HepG2 (cell line): Measurements from ENCODE around the gene ROM1. TPM values are rescaled to one million over a fixed set of nuclear protein-coding genes. Genes with fewer than 3 reads are reported as not detected.

ENCODE experiments used
- ARNT2 ChIP-seq: sonication (generic); formaldehyde crosslinking; IDR thresholded peaks from 2 replicates; pipeline ENCODE4 v1.8.0; 2022; ENCODE audit warnings: mild to moderate bottlenecking, low read depth, missing genetic modification reagents, moderate library complexity
- ATF4 ChIP-seq, 2 experiments: fragments of 450-650 bp in 1 of 2; sonication (generic) in 1 of 2; formaldehyde crosslinking; IDR thresholded peaks; 2 replicates each; pipeline versions ENCODE4 v1.5.0 to v1.8.0; 2020 to 2022; ENCODE audit warnings: mild to moderate bottlenecking in 1 of 2, missing genetic modification reagents in 1 of 2
- CBX2 ChIP-seq, 2 experiments: fragments of 200-600 bp in 1 of 2; sonication (generic); formaldehyde crosslinking in 1 of 2; IDR thresholded peaks; 2 replicates each; pipeline versions ENCODE4 v1.7.0 to v1.8.1; 2018 to 2022; ENCODE audit warnings: low read depth in 2 of 2, low read length in 1 of 2, mild to moderate bottlenecking in 1 of 2, missing genetic modification reagents in 1 of 2
- CBX5 ChIP-seq: sonication (generic); formaldehyde crosslinking; IDR thresholded peaks from 2 replicates; pipeline ENCODE4 v1.4.0; 2020; ENCODE audit warnings: missing genetic modification reagents, borderline replicate concordance
- DPF2 ChIP-seq: sonication (generic); formaldehyde crosslinking; IDR thresholded peaks from 2 replicates; pipeline ENCODE4 v1.4.0; 2020; ENCODE audit warnings: mild to moderate bottlenecking, low read depth, missing genetic modification reagents, borderline replicate concordance
- ESRRA ChIP-seq: sonication (generic); formaldehyde crosslinking; IDR thresholded peaks from 2 replicates; pipeline ENCODE4 v1.5.1; 2020; ENCODE audit warnings: mild to moderate bottlenecking, low read depth, missing genetic modification reagents
- GABPA ChIP-seq, 2 experiments: IDR thresholded peaks; 2 replicates each; pipeline ENCODE4 v1.6.1; 2011 to 2016; ENCODE audit warnings: low read depth in 2 of 2, low read length in 1 of 2, missing biosample characterization in 1 of 2, missing genetic modification characterization in 1 of 2
- HNF4A ChIP-seq: sonication (generic); formaldehyde crosslinking; IDR thresholded peaks from 2 replicates; pipeline ENCODE4 v1.4.0; 2020; ENCODE audit warnings: missing genetic modification reagents
- HNRNPL ChIP-seq: fragments of 200-400 bp; formaldehyde crosslinking; IDR thresholded peaks from 2 replicates; pipeline ENCODE4 v1.6.1; 2017; ENCODE audit warnings: mild to moderate bottlenecking, low read depth, low read length
- MED1 ChIP-seq: sonication (generic); formaldehyde crosslinking; IDR thresholded peaks from 2 replicates; pipeline ENCODE4 v1.4.0; 2020; ENCODE audit warnings: missing genetic modification reagents
- MED13 ChIP-seq: sonication (generic); formaldehyde crosslinking; IDR thresholded peaks from 2 replicates; pipeline ENCODE4 v1.5.0; 2020; ENCODE audit warnings: missing genetic modification reagents
- STAT5B ChIP-seq: sonication (generic); formaldehyde crosslinking; IDR thresholded peaks from 2 replicates; pipeline ENCODE4 v1.4.0; 2020; ENCODE audit warnings: missing genetic modification reagents
- TFDP2 ChIP-seq: sonication (generic); formaldehyde crosslinking; IDR thresholded peaks from 2 replicates; pipeline ENCODE4 v1.4.0; 2020; ENCODE audit warnings: missing genetic modification reagents
- ZBTB37 ChIP-seq: sonication (generic); formaldehyde crosslinking; IDR thresholded peaks from 2 replicates; pipeline ENCODE4 v1.4.0; 2020; ENCODE audit warnings: mild to moderate bottlenecking, missing genetic modification reagents
- ZFAT ChIP-seq: sonication (generic); formaldehyde crosslinking; conservative IDR thresholded peaks from 2 replicates; pipeline ENCODE4 v1.8.1; 2023; ENCODE audit warnings: missing genetic modification reagents, inconsistent platforms
- ZFP82 ChIP-seq: sonication (generic); formaldehyde crosslinking; IDR thresholded peaks from 2 replicates; pipeline ENCODE4 v1.5.1; 2020; ENCODE audit warnings: mild to moderate bottlenecking, missing genetic modification reagents, borderline replicate concordance
- ZNF337 ChIP-seq: sonication (generic); formaldehyde crosslinking; IDR thresholded peaks from 2 replicates; pipeline ENCODE4 v1.5.1; 2020; ENCODE audit warnings: missing genetic modification reagents, low read depth, mild to moderate bottlenecking, borderline replicate concordance
- ZNF605 ChIP-seq: sonication (generic); formaldehyde crosslinking; IDR thresholded peaks from 2 replicates; pipeline ENCODE4 v1.8.0; 2022; ENCODE audit warnings: mild to moderate bottlenecking, missing genetic modification reagents
- ZNF746 ChIP-seq: sonication (generic); formaldehyde crosslinking; IDR thresholded peaks from 2 replicates; pipeline ENCODE4 v1.8.0; 2022; ENCODE audit warnings: mild to moderate bottlenecking, missing genetic modification reagents
- ZNF780A ChIP-seq: sonication (generic); formaldehyde crosslinking; IDR thresholded peaks from 2 replicates; pipeline ENCODE4 v1.8.0; 2022; ENCODE audit warnings: mild to moderate bottlenecking, missing genetic modification reagents, moderate library complexity
- ZUFSP ChIP-seq: sonication (generic); formaldehyde crosslinking; IDR thresholded peaks from 2 replicates; pipeline ENCODE4 v1.9.0; 2021; ENCODE audit warnings: missing genetic modification reagents, mild to moderate bottlenecking, borderline replicate concordance
- polyA plus RNA-seq, 8 experiments: library from polyadenylated mRNA; depleted of rRNA in 3 of 8; stranded (reverse) in 7 of 8; unstranded in 1 of 8; fragments of >200 nt; fragmentation: Illumina TruSeq in 4 of 8; extraction: Trizol in 4 of 8; gene quantifications; 2 replicates each; pipeline versions ENCODE4 v1.2.1 to v1.2.3, GENCODE V29; 2011 to 2016; ENCODE audit warnings: low read depth in 4 of 8, missing spikeins in 1 of 8, mixed read lengths in 1 of 8; ENCODE audit not compliant: insufficient read depth in 1 of 8
- total RNA-seq, 5 experiments: library from RNA; depleted of rRNA; stranded (reverse); fragments of >200 nt; fragmentation: Illumina TruSeq; extraction: Trizol; gene quantifications; 2 replicates each; pipeline ENCODE4 v1.2.3, GENCODE V29; 2016; ENCODE audit warnings: low read depth in 1 of 5
- TF ChIP-seq, protein P1 (sequence below): sonication (generic); formaldehyde crosslinking; IDR thresholded peaks from 2 replicates; pipeline ENCODE4 v1.5.0; 2020; ENCODE audit warnings: missing genetic modification reagents, mild to moderate bottlenecking, borderline replicate concordance
- TF ChIP-seq, protein P2 (sequence below): IDR thresholded peaks from 2 replicates; pipeline ENCODE4 v1.6.1; 2016; ENCODE audit warnings: low read depth, borderline replicate concordance

Gene ROM1
- total and polyA plus RNA-seq, 2 of the 13 experiments (the other 11 are each of a cell fraction or from before 2014, with no cell fraction given) = 1.2 to 2.4 TPM

DNA sequence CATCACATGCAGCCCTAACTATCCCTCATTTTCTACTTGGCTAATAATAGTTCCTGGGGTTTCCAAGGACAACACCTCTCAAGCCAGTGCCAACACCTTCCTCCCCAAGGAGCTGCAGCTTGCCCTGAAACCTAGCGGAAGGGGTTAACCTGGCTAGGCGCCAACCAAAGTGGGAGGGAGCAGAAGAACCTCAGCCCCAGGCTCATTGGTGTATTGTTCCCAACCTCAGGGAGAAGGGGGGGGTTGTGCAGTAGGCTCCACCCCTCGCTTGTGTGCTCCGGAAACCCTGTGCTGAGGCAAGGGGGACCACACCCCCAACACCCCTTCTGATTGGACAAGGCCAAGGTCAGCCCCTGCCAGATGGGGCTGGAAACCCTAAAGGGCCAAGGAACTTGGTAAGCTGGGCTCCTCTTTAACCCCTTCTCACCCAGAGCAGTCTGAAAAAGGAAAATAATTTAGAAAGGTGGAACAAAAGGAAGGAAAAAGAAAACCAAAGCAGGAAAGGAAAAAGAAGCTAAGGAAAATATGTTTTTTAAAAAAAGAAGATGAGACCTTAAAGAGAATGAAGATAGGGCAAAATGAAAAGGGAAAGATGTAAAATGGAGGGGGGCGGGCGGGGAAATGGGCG lies 13.9 kb upstream of the ROM1 start (continued):
- no peak for TF ChIP-seq ZUFSP (CRISPR knock-in tag)
- TF ChIP-seq ZFP82 (CRISPR knock-in tag) = no peak
- peak; percentile 35; the same call in 1 of the 2 replicates for TF ChIP-seq ZNF605 (CRISPR knock-in tag)
- TF ChIP-seq, protein P1, sequence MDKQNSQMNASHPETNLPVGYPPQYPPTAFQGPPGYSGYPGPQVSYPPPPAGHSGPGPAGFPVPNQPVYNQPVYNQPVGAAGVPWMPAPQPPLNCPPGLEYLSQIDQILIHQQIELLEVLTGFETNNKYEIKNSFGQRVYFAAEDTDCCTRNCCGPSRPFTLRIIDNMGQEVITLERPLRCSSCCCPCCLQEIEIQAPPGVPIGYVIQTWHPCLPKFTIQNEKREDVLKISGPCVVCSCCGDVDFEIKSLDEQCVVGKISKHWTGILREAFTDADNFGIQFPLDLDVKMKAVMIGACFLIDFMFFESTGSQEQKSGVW (CRISPR knock-in tag) = no peak
- peak; percentile 55 for TF ChIP-seq GABPA (IDR thresholded peaks at IDR 0.05; ENCODE audit: low read depth, low read length)
- peak; percentile 87 for TF ChIP-seq GABPA (CRISPR knock-in tag; IDR thresholded peaks at IDR 0.05; ENCODE audit: low read depth)
- TF ChIP-seq, protein P2, sequence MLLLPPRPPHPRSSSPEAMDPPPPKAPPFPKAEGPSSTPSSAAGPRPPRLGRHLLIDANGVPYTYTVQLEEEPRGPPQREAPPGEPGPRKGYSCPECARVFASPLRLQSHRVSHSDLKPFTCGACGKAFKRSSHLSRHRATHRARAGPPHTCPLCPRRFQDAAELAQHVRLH = 0 out of 2 replicates have a peak, but pooled peaks have one; percentile 38
- TF ChIP-seq ESRRA (CRISPR knock-in tag) = no peak
- no peak for TF ChIP-seq MED13 (CRISPR knock-in tag)
- no peak for TF ChIP-seq DPF2 (CRISPR knock-in tag)
- TF ChIP-seq ZBTB37 (CRISPR knock-in tag) = no peak
- TF ChIP-seq CBX5 (CRISPR knock-in tag) = peak; percentile 19; the same call in 1 of the 2 replicates
- no peak for TF ChIP-seq HNRNPL
- no peak for TF ChIP-seq ATF4 (CRISPR knock-in tag; IDR thresholded peaks at IDR 0.05)
- TF ChIP-seq CBX2 (IDR thresholded peaks at IDR 0.05; ENCODE audit: low read depth, low read length) = no peak
- no peak for TF ChIP-seq CBX2 (CRISPR knock-in tag; IDR thresholded peaks at IDR 0.05; ENCODE audit: low read depth)
- TF ChIP-seq MED1 (CRISPR knock-in tag) = peak; percentile 71
- TF ChIP-seq HNF4A (CRISPR knock-in tag) = peak; percentile 39; the same call in 1 of the 2 replicates
- 0 out of 2 replicates have a peak, but pooled peaks have one; percentile 11 for TF ChIP-seq TFDP2 (CRISPR knock-in tag)
- TF ChIP-seq ZNF337 (CRISPR knock-in tag) = no peak
- 0 out of 2 replicates have a peak, but pooled peaks have one; percentile 46 for TF ChIP-seq ARNT2
- no peak for TF ChIP-seq ZNF780A (CRISPR knock-in tag)
- TF ChIP-seq ZFAT (CRISPR knock-in tag) = no peak
- TF ChIP-seq ZNF746 (CRISPR knock-in tag) = no peak
- TF ChIP-seq STAT5B (CRISPR knock-in tag) = no peak
